HK-2 (cell line): ENCODE results near the gene MICALL1.

Experiments used
- DNase-seq: peaks from one replicate; pipeline ENCODE4 v3.0.0-alpha.2; 2018; ENCODE audit not compliant: unreplicated experiment

MICALL1 gene

DNA sequence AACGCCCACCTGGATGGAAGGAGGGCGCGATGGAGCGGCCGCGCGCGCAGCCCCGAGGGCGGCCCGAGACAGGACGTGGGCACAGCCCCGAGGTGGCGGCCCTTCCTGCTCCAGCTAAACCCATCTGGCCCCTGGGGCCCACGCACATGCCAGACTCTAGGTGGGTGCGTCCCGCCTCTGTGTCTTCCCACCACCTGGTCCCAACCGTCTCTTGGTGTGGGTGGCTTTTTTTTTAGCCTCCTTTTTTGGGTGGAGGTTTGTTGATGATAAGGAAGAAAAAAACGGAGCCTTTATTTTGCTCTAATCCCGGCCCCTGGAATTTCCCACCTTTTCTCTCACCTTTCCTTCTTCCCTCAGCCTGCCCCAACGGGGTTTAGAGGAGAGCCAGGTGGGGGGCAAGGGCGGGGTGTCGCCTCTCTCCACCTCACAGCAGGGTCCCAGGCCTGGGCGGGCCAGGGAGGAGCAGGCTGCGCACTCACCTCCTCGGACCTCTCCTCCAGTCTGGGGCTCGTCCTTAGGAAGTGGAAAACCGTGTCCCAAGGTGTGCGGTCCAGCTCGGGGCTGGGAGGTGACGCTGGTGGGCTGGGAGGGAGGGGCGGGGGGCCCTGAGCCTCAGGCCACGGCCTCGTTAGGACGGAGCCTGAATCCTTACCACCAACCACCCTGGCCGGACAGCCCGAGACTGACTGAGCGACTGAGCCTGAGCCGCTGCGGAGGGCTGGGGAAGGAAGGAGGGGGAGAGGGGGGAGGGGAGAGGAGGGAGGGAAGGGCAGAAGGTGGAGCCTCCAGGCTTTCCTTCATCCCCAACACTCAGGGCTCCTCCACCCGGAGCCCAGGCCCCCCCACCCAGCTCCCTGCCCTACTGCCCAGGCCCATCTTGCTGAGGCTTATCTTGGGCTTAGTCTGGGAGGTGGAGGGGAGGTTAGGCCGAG lies 78.0 kb downstream of the MICALL1 start, which contains the start of gene SOX10:
Gene SOX10, minus strand, starts transcription at position 696 of the 932 bp plus-strand sequence. CDS start 771 bp downstream, outside the sequence.
- no peak for DNase-seq

DNA sequence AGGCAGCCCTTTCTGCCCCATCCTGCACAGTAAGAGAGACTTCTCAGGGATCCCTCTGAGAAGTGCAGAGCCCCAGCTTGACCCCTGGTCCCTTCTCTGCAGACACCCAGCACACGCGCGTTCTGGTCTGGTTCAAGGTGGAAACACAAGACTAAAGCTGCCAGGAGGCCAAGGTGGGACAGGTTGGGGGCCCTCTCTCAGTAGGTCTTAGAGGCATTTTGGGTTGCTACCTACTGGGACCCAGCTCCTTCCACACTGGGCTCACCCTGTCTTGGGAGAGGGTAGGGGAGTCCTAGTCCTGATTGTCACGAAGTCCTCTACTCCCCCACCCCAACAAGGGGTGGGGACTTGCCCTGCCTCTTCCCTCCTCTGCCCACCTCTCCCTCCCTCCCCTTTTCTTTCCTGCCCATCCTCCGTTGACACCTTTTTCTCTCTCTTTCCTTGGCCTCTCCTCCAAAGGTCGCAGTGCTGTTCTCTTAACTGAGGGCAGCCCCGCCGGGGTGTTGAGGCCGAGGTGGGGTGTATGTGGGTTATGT lies 79.0 kb downstream of the MICALL1 start:
- no peak for DNase-seq

- DNase-seq, result no peak
These were observed 79.7 kb downstream of the MICALL1 start for GRCh38 chr22:37985751-37986281.

DNA sequence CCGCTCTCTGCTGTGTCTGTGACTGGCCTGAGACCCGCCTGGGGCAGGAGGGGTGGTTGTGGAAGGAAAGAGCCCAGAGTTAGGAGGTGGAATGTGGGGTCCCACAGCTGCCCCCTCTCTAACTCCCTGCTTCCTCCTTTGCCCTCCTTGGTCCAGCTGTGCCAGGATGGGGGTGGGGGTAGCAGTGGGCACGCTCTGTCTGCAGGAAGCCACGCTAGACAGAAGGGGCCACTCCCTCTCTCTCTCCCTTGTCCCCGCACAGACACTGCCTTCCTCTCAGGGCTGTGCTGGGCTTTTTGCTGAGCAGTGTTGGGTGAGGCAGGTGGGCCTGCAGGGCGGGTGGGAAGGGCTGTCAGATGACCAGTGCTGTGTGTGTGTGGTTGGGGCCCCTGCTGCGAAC lies 80.3 kb downstream of the MICALL1 start:
- no peak for DNase-seq

GRCh38 chr22:37989146-37990045 lies 83.3 kb downstream of the MICALL1 start:
- no peak for DNase-seq

DNA sequence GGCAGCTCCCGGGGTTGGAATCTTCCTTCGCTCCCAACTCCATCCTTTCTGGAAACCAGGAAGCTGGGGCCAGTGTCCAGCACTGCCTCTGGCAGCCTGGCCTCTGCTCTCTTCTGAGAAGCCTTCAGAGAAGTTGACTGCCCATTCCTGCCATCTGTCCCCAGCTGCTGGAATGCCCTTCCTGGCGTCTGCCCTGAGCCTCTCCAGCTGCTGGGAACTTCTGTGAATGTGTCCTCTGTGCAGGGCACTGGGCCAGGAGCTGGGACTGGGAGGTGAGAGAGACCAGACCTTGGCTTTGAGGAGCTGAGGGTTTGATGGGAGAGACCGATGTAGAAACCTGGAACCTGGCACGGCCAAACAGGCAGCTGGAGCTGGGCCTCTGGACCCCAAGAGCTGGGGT lies 84.2 kb downstream of the MICALL1 start:
- no peak for DNase-seq

DNA sequence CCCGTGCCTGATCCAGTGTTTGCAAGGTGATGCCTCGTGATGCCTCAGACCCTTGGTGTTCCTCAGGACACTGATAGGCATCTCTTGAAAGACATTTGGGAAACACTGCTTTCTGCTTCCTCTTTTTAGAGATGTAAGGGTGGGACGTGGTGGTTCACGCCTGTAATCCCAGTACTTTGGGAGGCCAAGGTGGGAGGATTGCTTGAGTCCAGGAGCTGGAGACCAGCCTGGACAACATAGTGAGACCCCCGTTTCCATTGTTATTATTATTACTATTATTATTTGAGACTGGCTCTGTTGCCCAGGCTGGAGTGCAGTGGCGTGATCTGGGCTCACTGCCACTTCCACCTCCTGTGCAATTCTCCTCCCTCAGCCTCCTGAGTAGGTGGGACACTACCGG lies 84.8 kb downstream of the MICALL1 start:
- no peak for DNase-seq

- no peak for DNase-seq
These were observed 85.8 kb downstream of the MICALL1 start for GRCh38 chr22:37991731-37992442.
